Measurements from ENCODE around the gene C11orf91.

DNA sequence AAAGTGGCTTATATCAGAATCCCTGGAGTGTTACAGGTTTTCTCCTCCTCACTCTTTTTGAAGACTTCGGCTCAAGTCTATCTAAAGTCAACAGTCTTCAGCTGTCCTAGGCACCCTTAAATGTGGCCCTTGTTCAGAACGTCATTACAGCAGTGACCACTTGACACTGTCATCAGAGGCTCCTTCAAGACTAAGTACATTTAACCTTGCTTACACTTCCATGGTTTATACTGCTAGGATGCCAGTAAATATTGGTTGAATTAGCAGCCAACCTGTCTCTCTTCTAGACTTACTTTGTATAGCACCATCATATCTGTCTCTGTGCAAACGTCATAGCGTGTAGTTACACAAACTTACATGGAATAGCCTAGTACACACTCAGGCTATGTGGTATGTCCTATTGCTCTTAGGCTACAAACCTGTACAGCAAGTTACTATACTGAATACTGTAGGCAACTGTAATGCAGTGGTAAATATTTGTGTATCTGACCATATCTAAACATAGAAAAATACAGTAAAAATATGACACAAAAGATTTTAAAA, 13.3 kb upstream of the C11orf91 start:
- TF ChIP-seq, protein P1, sequence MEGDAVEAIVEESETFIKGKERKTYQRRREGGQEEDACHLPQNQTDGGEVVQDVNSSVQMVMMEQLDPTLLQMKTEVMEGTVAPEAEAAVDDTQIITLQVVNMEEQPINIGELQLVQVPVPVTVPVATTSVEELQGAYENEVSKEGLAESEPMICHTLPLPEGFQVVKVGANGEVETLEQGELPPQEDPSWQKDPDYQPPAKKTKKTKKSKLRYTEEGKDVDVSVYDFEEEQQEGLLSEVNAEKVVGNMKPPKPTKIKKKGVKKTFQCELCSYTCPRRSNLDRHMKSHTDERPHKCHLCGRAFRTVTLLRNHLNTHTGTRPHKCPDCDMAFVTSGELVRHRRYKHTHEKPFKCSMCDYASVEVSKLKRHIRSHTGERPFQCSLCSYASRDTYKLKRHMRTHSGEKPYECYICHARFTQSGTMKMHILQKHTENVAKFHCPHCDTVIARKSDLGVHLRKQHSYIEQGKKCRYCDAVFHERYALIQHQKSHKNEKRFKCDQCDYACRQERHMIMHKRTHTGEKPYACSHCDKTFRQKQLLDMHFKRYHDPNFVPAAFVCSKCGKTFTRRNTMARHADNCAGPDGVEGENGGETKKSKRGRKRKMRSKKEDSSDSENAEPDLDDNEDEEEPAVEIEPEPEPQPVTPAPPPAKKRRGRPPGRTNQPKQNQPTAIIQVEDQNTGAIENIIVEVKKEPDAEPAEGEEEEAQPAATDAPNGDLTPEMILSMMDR (conservative IDR thresholded peaks at IDR 0.05 in 1 of 2, IDR thresholded peaks at IDR 0.05 in 1 of 2; ENCODE audit: extremely low read depth in 1 of 2, insufficient read depth in 1 of 2, low read depth in 1 of 2, low read length in 2 of 2) = no peak
- no peak for TF ChIP-seq EZH2 (IDR thresholded peaks at IDR 0.05; ENCODE audit: borderline replicate concordance, low read length)

Measured in mammary epithelial cell (primary cell).